Astrocyte (in vitro differentiated cells and primary cell): ENCODE measurements around the gene FBN1.

Experiments used
- EZH2 ChIP-seq: IDR thresholded peaks from 2 replicates; pipeline ENCODE4 v1.6.1; 2012; ENCODE audit warnings: mild to moderate bottlenecking, low read length, inconsistent platforms; ENCODE audit not compliant: insufficient read depth
- TF ChIP-seq, protein P1 (sequence below): IDR thresholded peaks from 2 replicates; pipeline ENCODE4 v1.5.1; 2011; ENCODE audit warnings: low read depth, mild to moderate bottlenecking, inconsistent platforms, low read length, moderate library complexity; ENCODE audit not compliant: insufficient read depth

DNA sequence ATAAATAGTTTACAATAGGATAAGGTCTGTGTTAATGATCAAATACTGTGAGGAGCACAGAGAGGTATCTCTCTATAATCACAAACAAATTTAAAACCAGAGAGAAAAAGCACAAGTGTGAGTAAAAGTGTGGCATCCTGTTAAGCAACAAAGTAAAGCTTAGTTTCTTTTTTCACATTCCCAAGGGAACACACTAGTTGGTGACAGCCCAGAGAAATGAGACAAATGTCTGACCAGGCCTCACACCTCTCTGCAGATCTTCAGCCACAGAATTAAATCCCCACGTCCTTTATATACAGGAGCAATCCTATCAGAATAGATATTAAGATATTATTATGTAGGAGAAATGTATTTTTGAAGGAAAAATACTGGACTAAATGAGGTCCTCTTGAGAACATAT lies 2.7 kb downstream of the FBN1 start:
- TF ChIP-seq, protein P1, sequence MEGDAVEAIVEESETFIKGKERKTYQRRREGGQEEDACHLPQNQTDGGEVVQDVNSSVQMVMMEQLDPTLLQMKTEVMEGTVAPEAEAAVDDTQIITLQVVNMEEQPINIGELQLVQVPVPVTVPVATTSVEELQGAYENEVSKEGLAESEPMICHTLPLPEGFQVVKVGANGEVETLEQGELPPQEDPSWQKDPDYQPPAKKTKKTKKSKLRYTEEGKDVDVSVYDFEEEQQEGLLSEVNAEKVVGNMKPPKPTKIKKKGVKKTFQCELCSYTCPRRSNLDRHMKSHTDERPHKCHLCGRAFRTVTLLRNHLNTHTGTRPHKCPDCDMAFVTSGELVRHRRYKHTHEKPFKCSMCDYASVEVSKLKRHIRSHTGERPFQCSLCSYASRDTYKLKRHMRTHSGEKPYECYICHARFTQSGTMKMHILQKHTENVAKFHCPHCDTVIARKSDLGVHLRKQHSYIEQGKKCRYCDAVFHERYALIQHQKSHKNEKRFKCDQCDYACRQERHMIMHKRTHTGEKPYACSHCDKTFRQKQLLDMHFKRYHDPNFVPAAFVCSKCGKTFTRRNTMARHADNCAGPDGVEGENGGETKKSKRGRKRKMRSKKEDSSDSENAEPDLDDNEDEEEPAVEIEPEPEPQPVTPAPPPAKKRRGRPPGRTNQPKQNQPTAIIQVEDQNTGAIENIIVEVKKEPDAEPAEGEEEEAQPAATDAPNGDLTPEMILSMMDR, result no peak
- TF ChIP-seq EZH2, result no peak
